HEK293 (cell line): Measurements from ENCODE around the gene TANGO2.

Experiments used
- CTCF ChIA-PET: fragments of 350-600 bp; formaldehyde crosslinking; extraction: SDS; loops from one replicate; lab custom pipeline; 2021; ENCODE audit warnings: antibody characterized with exemption; lab: Yijun Ruan, JAX
- POLR2A ChIA-PET: fragments of 300-600 bp; formaldehyde crosslinking; extraction: SDS; loops from one replicate; lab custom pipeline; 2020; ENCODE audit warnings: antibody characterized with exemption, inconsistent platforms; lab: Yijun Ruan, JAX
- H3K27ac ChIP-seq: fragments of 200-500 bp; sonication (Bioruptor generic); 2 replicates; pipeline ENCODE4 v1.5.1; 2014; ENCODE audit warnings: low read depth, low read length, control low read depth, inconsistent platforms; ENCODE audit errors: extremely low read depth
- H3K36me3 ChIP-seq, 2 experiments: fragments of 200-500 bp in 1 of 2; sonication (Bioruptor generic) in 1 of 2; 1 replicate in 1 of 2; 2 replicates in 1 of 2; pipeline ENCODE4 v1.5.1; 2014 to 2017; ENCODE audit warnings: inconsistent platforms in 2 of 2, low read length in 2 of 2; ENCODE audit not compliant: control insufficient read depth in 2 of 2, insufficient read depth in 1 of 2
- H3K4me1 ChIP-seq: fragments of 200-500 bp; sonication (Bioruptor generic); 2 replicates; pipeline ENCODE4 v1.5.1; 2014; ENCODE audit warnings: mild to moderate bottlenecking, low read length, inconsistent platforms; ENCODE audit not compliant: control insufficient read depth, insufficient read depth
- H3K4me3 ChIP-seq: 2 replicates; pipeline ENCODE4 v1.5.1; 2011; ENCODE audit warnings: low read depth, mild to moderate bottlenecking, control low read depth, low read length, moderate library complexity
- H3K9me3 ChIP-seq: fragments of 200-500 bp; sonication (Bioruptor generic); 2 replicates; pipeline ENCODE4 v1.5.1; 2014; ENCODE audit warnings: low read depth, low read length, inconsistent platforms; ENCODE audit not compliant: control insufficient read depth, insufficient read depth
- GLIS2 ChIP-seq: fragments of 450-650 bp; formaldehyde crosslinking; IDR thresholded peaks from 2 replicates; pipeline ENCODE4 v1.5.1; 2016; ENCODE audit warnings: missing biosample characterization, missing genetic modification characterization
- HIC1 ChIP-seq: fragments of 450-650 bp; formaldehyde crosslinking; IDR thresholded peaks from 2 replicates; pipeline ENCODE4 v1.5.1; 2016; ENCODE audit warnings: missing biosample characterization, missing genetic modification characterization
- KLF16 ChIP-seq: fragments of 450-650 bp; formaldehyde crosslinking; IDR thresholded peaks from 2 replicates; pipeline ENCODE4 v1.5.1; 2017; ENCODE audit warnings: missing biosample characterization, missing genetic modification characterization
- MZF1 ChIP-seq: fragments of 450-650 bp; formaldehyde crosslinking; IDR thresholded peaks from 2 replicates; pipeline ENCODE4 v1.5.1; 2017; ENCODE audit warnings: missing biosample characterization, missing genetic modification characterization, borderline replicate concordance
- PRDM6 ChIP-seq: fragments of 450-650 bp; formaldehyde crosslinking; IDR thresholded peaks from 2 replicates; pipeline ENCODE4 v1.5.1; 2017; ENCODE audit warnings: missing biosample characterization, missing genetic modification characterization
- RBAK ChIP-seq: fragments of 450-650 bp; formaldehyde crosslinking; IDR thresholded peaks from 2 replicates; pipeline ENCODE4 v1.5.1; 2016; ENCODE audit warnings: missing biosample characterization, missing genetic modification characterization
- ZBTB17 ChIP-seq: fragments of 450-650 bp; formaldehyde crosslinking; IDR thresholded peaks from 2 replicates; pipeline ENCODE4 v1.5.1; 2016; ENCODE audit warnings: missing biosample characterization, missing genetic modification characterization
- ZBTB44 ChIP-seq: fragments of 450-650 bp; IDR thresholded peaks from 2 replicates; pipeline ENCODE4 v1.5.1; 2018; ENCODE audit warnings: missing biosample characterization, mild to moderate bottlenecking, missing genetic modification characterization
- ZFHX2 ChIP-seq: fragments of 450-650 bp; formaldehyde crosslinking; conservative IDR thresholded peaks from 2 replicates; pipeline ENCODE4 v1.5.1; 2016; ENCODE audit warnings: missing biosample characterization, missing genetic modification characterization
- ZFP3 ChIP-seq: fragments of 450-650 bp; formaldehyde crosslinking; IDR thresholded peaks from 2 replicates; pipeline ENCODE4 v1.5.1; 2016; ENCODE audit warnings: low read depth, missing biosample characterization, missing genetic modification characterization
- ZNF121 ChIP-seq: fragments of 450-650 bp; formaldehyde crosslinking; IDR thresholded peaks from 2 replicates; pipeline ENCODE4 v1.5.1; 2016; ENCODE audit warnings: missing biosample characterization, missing genetic modification characterization
- ZNF302 ChIP-seq: fragments of 450-650 bp; formaldehyde crosslinking; IDR thresholded peaks from 2 replicates; pipeline ENCODE4 v1.5.1; 2016; ENCODE audit warnings: missing biosample characterization, missing genetic modification characterization, low read depth
- ZNF324 ChIP-seq: fragments of 450-650 bp; formaldehyde crosslinking; IDR thresholded peaks from 2 replicates; pipeline ENCODE4 v1.5.1; 2016; ENCODE audit warnings: missing biosample characterization, missing genetic modification characterization
- ZNF394 ChIP-seq: fragments of 450-650 bp; formaldehyde crosslinking; IDR thresholded peaks from 2 replicates; pipeline ENCODE4 v1.5.1; 2016; ENCODE audit warnings: missing biosample characterization, missing genetic modification characterization, mild to moderate bottlenecking, moderate library complexity, borderline replicate concordance
- ZNF416 ChIP-seq: fragments of 450-650 bp; formaldehyde crosslinking; IDR thresholded peaks from 2 replicates; pipeline ENCODE4 v1.5.1; 2016; ENCODE audit warnings: missing biosample characterization, missing genetic modification characterization
- ZNF560 ChIP-seq: fragments of 450-650 bp; formaldehyde crosslinking; IDR thresholded peaks from 2 replicates; pipeline ENCODE4 v1.5.1; 2017; ENCODE audit warnings: missing biosample characterization, missing genetic modification characterization, borderline replicate concordance
- ZNF571 ChIP-seq: fragments of 450-650 bp; formaldehyde crosslinking; IDR thresholded peaks from 2 replicates; pipeline ENCODE4 v1.5.0; 2017; ENCODE audit warnings: missing biosample characterization, missing genetic modification characterization
- ZNF596 ChIP-seq: fragments of 450-650 bp; IDR thresholded peaks from 2 replicates; pipeline ENCODE4 v1.5.0; 2018; ENCODE audit warnings: missing biosample characterization, mild to moderate bottlenecking, missing genetic modification characterization, moderate library complexity
- ZNF664 ChIP-seq: fragments of 450-650 bp; formaldehyde crosslinking; IDR thresholded peaks from 2 replicates; pipeline ENCODE4 v1.5.1; 2016; ENCODE audit warnings: missing biosample characterization, missing genetic modification characterization
- ZNF677 ChIP-seq: fragments of 450-650 bp; IDR thresholded peaks from 2 replicates; pipeline ENCODE4 v1.5.0; 2018; ENCODE audit warnings: missing biosample characterization, mild to moderate bottlenecking, missing genetic modification characterization, moderate library complexity
- ZNF701 ChIP-seq: fragments of 450-650 bp; formaldehyde crosslinking; IDR thresholded peaks from 2 replicates; pipeline ENCODE4 v1.5.1; 2016; ENCODE audit warnings: missing biosample characterization, missing genetic modification characterization

The TANGO2 gene

GRCh38 chr22:19990188-19990587 lies 30.7 kb upstream of the TANGO2 start (continued):
- TF ChIP-seq ZNF677 (tag by site-specific recombination): no peak

- Histone ChIP-seq H3K4me3 (no peak overlapping the region), H3K36me3 (no peaks in the 10 kb centered on the region), H3K9me3 (no peaks in the 10 kb centered on the region), H3K4me1 (no peaks in the 10 kb centered on the region; the same call in 1 of the 2 replicates), H3K27ac (no peak overlapping the region)
- ChIA-PET CTCF (interaction anchor here (0.5 to 0.8 kb wide), 3 partner anchors 11 to 36 kb away, joined by 3 to 5 read pairs (median 3); no protein-coding TSS in a partner anchor), POLR2A (interaction anchor here (0.5 kb wide), 2 partner anchors 20 to 136 kb away, joined by 3 to 5 read pairs; no protein-coding TSS in a partner anchor)
- TF ChIP-seq ZNF701 (tag by site-specific recombination) (no peak), ZFHX2 (tag by site-specific recombination) (0 out of 2 replicates have a peak, but pooled peaks have one; percentile 31), ZFP3 (no peak), HIC1 (tag by site-specific recombination) (0 out of 2 replicates have a peak, but pooled peaks have one; percentile 30), ZBTB44 (tag by site-specific recombination) (no peak)
Observed at GRCh38 chr22:19990609-19991394, 30.1 kb upstream of the TANGO2 start.

GRCh38 chr22:19991395-19991644 lies 29.6 kb upstream of the TANGO2 start:
- no peak overlapping the region for H3K4me3 ChIP-seq
- H3K9me3 ChIP-seq: no peaks in the 10 kb centered on the region
- CTCF ChIA-PET: interaction anchor here (0.6 to 0.8 kb wide), 2 partner anchors 23 to 37 kb away, joined by 3 to 5 read pairs; no protein-coding TSS in a partner anchor
- no peaks in the 10 kb centered on the region for H3K4me1 ChIP-seq
- no peaks in the 10 kb centered on the region for H3K36me3 ChIP-seq
- TF ChIP-seq ZNF664 (tag by site-specific recombination) (no peak), RBAK (tag by site-specific recombination) (no peak), ZNF394 (tag by site-specific recombination) (no peak), ZNF121 (tag by site-specific recombination) (no peak), ZNF302 (tag by site-specific recombination) (no peak), ZNF416 (tag by site-specific recombination) (no peak), PRDM6 (tag by site-specific recombination) (no peak), ZBTB17 (tag by site-specific recombination) (no peak), HIC1 (tag by site-specific recombination) (no peak), GLIS2 (no peak), MZF1 (tag by site-specific recombination) (no peak), ZNF701 (tag by site-specific recombination) (no peak), ZNF596 (no peak), ZNF571 (tag by site-specific recombination) (no peak), ZNF324 (tag by site-specific recombination) (no peak), ZNF560 (tag by site-specific recombination) (no peak), KLF16 (tag by site-specific recombination) (no peak)
- POLR2A ChIA-PET: interaction anchor here (0.5 kb wide), 1 partner anchor 20 kb away, joined by 5 read pairs; no protein-coding TSS in a partner anchor
- no peak overlapping the region for H3K27ac ChIP-seq
